GM19372 (cell line): Measurements from ENCODE around the gene TAS2R14.

Experiments
- ATAC-seq: cut with Tn5 transposase; IDR thresholded peaks from one replicate; pipeline ENCODE4 v1.9.1; 2021; ENCODE audit warnings: mild to moderate bottlenecking, low read depth, moderate library complexity; ENCODE audit not compliant: unreplicated experiment

The TAS2R14 gene

GRCh38 chr12:10910380-10910779 lies 28.7 kb downstream of the TAS2R14 start:
- ATAC-seq, result no peak

GRCh38 chr12:10909462-10909861 lies 29.6 kb downstream of the TAS2R14 start, which contains the start of gene TAS2R13:
TAS2R13 (minus strand) TSS chr12:10909562; CDS start chr12:10909298, 264 bp downstream.
- ATAC-seq, result no peak

- ATAC-seq, result no peak
Observed at GRCh38 chr12:10904686-10905085, 34.4 kb downstream of the TAS2R14 start.

- ATAC-seq, result no peak
Observed at GRCh38 chr12:10901427-10901826, 37.6 kb downstream of the TAS2R14 start.

- no peak for ATAC-seq
Observed at GRCh38 chr12:10900972-10901371, 38.1 kb downstream of the TAS2R14 start.

- ATAC-seq, result no peak
Observed at GRCh38 chr12:10900530-10900929, 38.5 kb downstream of the TAS2R14 start.

- no peak for ATAC-seq
Observed at GRCh38 chr12:10896854-10897253, 42.2 kb downstream of the TAS2R14 start.

GRCh38 chr12:10891937-10892336 lies 47.1 kb downstream of the TAS2R14 start:
- ATAC-seq, result no peak

- ATAC-seq, result no peak
Observed at GRCh38 chr12:10889226-10889625, 49.8 kb downstream of the TAS2R14 start.
